K562 (cell line): ENCODE data around the gene ZNF280C. TPM values are rescaled to one million over a fixed set of nuclear protein-coding genes. Genes with fewer than 3 reads are reported as not detected.
A peak's percentile ranks its signal among the peaks of the same experiment; 100 is the strongest.

Experiments used
- ATF7 ChIP-seq: fragments of 450-650 bp; IDR thresholded peaks from 2 replicates; pipeline ENCODE4 v1.7.1; 2014; ENCODE audit warnings: mild to moderate bottlenecking, moderate library complexity
- CBX5 ChIP-seq: IDR thresholded peaks from 2 replicates; pipeline ENCODE4 v1.6.1; 2014; ENCODE audit warnings: low read depth, borderline replicate concordance
- CEBPG ChIP-seq, 3 experiments: fragments of 200-800 bp in 1 of 3; sonication (Bioruptor generic) in 1 of 3; sonication (generic) in 1 of 3; formaldehyde crosslinking in 1 of 3; IDR thresholded peaks in 2 of 3; conservative IDR thresholded peaks in 1 of 3; 2 replicates each; pipeline versions ENCODE4 v1.6.1 to v1.8.0; 2016 to 2022; ENCODE audit warnings: missing compliant biosample characterization in 2 of 3, missing genetic modification characterization in 2 of 3, mild to moderate bottlenecking in 1 of 3, missing genetic modification reagents in 1 of 3
- ELF2 ChIP-seq: fragments of 250-450 bp; sonication (Bioruptor Pico); IDR thresholded peaks from 2 replicates; pipeline ENCODE4 v1.5.0; 2021; ENCODE audit warnings: mild to moderate bottlenecking
- ELF4 ChIP-seq: fragments of 450-650 bp; formaldehyde crosslinking; IDR thresholded peaks from 2 replicates; pipeline ENCODE4 v1.4.0; 2022; ENCODE audit warnings: missing genetic modification characterization
- FOXK2 ChIP-seq, 2 experiments: fragments of 450-650 bp; IDR thresholded peaks in 1 of 2; conservative IDR thresholded peaks in 1 of 2; 2 replicates each; pipeline ENCODE4 v1.6.1; 2016; ENCODE audit warnings: low read depth in 2 of 2, mild to moderate bottlenecking in 1 of 2
- L3MBTL2 ChIP-seq: fragments of 450-650 bp; IDR thresholded peaks from 2 replicates; pipeline ENCODE4 v1.6.1; 2016; ENCODE audit warnings: mild to moderate bottlenecking, moderate library complexity
- LEF1 ChIP-seq: fragments of 450-650 bp; IDR thresholded peaks from 2 replicates; pipeline ENCODE4 v1.6.1; 2016; ENCODE audit warnings: mild to moderate bottlenecking
- MAZ ChIP-seq, 2 experiments: fragments of 450-650 bp in 1 of 2; sonication (generic) in 1 of 2; formaldehyde crosslinking; IDR thresholded peaks in 1 of 2; conservative IDR thresholded peaks in 1 of 2; 2 replicates each; pipeline versions ENCODE4 v1.4.0 to v1.5.0; 2020; ENCODE audit warnings: mild to moderate bottlenecking in 1 of 2, missing genetic modification reagents in 1 of 2
- MTA3 ChIP-seq: fragments of 450-650 bp; formaldehyde crosslinking; IDR thresholded peaks from 2 replicates; pipeline ENCODE4 v1.6.1; 2017; ENCODE audit warnings: mild to moderate bottlenecking, borderline replicate concordance
- POLR2A ChIP-seq: fragments of 450-650 bp; conservative IDR thresholded peaks from 2 replicates; pipeline ENCODE4 v1.6.1; 2016
- POLR2H ChIP-seq: IDR thresholded peaks from 2 replicates; pipeline ENCODE4 v1.6.1; 2016; ENCODE audit warnings: missing genetic modification characterization, low read depth, mild to moderate bottlenecking, control low read depth, missing compliant biosample characterization, moderate library complexity
- TAF1 ChIP-seq: IDR thresholded peaks from 2 replicates; pipeline ENCODE4 v1.6.1; 2011; ENCODE audit warnings: mild to moderate bottlenecking, low read length, moderate library complexity; ENCODE audit not compliant: insufficient read depth, control insufficient read depth, severe bottlenecking; ENCODE audit errors: extremely low read depth
- TFAM ChIP-seq: fragments of 250-450 bp; sonication (Bioruptor Pico); conservative IDR thresholded peaks from 2 replicates; pipeline ENCODE4 v1.5.0; 2021; ENCODE audit warnings: mild to moderate bottlenecking, moderate library complexity
- THRAP3 ChIP-seq: fragments of 450-650 bp; IDR thresholded peaks from 2 replicates; pipeline ENCODE4 v1.6.1; 2016; ENCODE audit warnings: mild to moderate bottlenecking, inconsistent platforms, borderline replicate concordance
- ZMIZ1 ChIP-seq, 2 experiments: fragments of 150-350 bp in 1 of 2; IDR thresholded peaks; 2 replicates each; pipeline ENCODE4 v1.6.1; 2012 to 2016; ENCODE audit warnings: low read depth in 2 of 2, low read length in 2 of 2, mild to moderate bottlenecking in 1 of 2, moderate library complexity in 1 of 2
- ZNF436 ChIP-seq: fragments of 250-450, 450-650 bp; sonication (Bioruptor Pico); formaldehyde crosslinking; IDR thresholded peaks from 2 replicates; pipeline ENCODE4 v1.7.0; 2020; ENCODE audit warnings: mild to moderate bottlenecking
- ZNF696 ChIP-seq: fragments of 250-450 bp; sonication (Bioruptor Pico); conservative IDR thresholded peaks from 2 replicates; pipeline ENCODE4 v1.4.0; 2020; ENCODE audit warnings: mild to moderate bottlenecking, moderate library complexity
- polyA plus RNA-seq, 8 experiments: library from polyadenylated mRNA; depleted of rRNA in 4 of 8; stranded (reverse) in 5 of 8; unstranded in 3 of 8; fragments of >200 nt; fragmentation: Nextera tagmentation in 2 of 8; fragmentation: Illumina TruSeq in 1 of 8; extraction: Ambion mirVana in 2 of 8; extraction: Trizol in 1 of 8; gene quantifications; 2 replicates each; pipeline versions ENCODE4 v1.2.1 to v1.2.3, GENCODE V29; 2011 to 2014; ENCODE audit warnings: inconsistent platforms in 1 of 8, missing spikeins in 1 of 8
- total RNA-seq, 7 experiments: library from RNA; depleted of rRNA in 6 of 7; stranded (reverse); fragments of >200 nt in 6 of 7; fragmentation: Illumina TruSeq in 2 of 7; extraction: Trizol in 2 of 7; gene quantifications; 2 replicates each; pipeline versions ENCODE4 v1.2.1 to v1.2.3, GENCODE V29; 2011 to 2021; ENCODE audit warnings: low replicate concordance in 1 of 7
- TF ChIP-seq, protein P1 (sequence below): fragments of 250-450 bp; sonication (Bioruptor Pico); IDR thresholded peaks from 2 replicates; pipeline ENCODE4 v1.4.0; 2020; ENCODE audit warnings: mild to moderate bottlenecking, moderate library complexity, borderline replicate concordance

Gene ZNF280C
- total and polyA plus RNA-seq, 9 of the 15 experiments (the other 6 are each of a cell fraction or from before 2014, with no cell fraction given) = 1.6 to 8.3 (median 4.4) TPM

- TF ChIP-seq ZMIZ1 (IDR thresholded peaks at IDR 0.05; ENCODE audit: low read depth in 2 of 2, low read length in 2 of 2) (peak in 1 of 2 experiments; percentile 98; a peak in 2 of 4 replicates), ZNF436 (CRISPR knock-in tag) (no peak), TFAM (no peak), ELF2 (CRISPR knock-in tag) (no peak), ELF4 (CRISPR knock-in tag) (0 out of 2 replicates have a peak, but pooled peaks have one; percentile 43), LEF1 (peak; percentile 98), CBX5 (no peak), ZNF696 (CRISPR knock-in tag) (no peak), ATF7 (peak; percentile 93), MTA3 (peak; percentile 84), TAF1 (peak; percentile 34), POLR2H (no peak), FOXK2 (conservative IDR thresholded peaks at IDR 0.05 in 1 of 2, IDR thresholded peaks at IDR 0.05 in 1 of 2; ENCODE audit: low read depth in 2 of 2) (peak; percentile 58 to 63; a peak in 3 of 4 replicates), POLR2A (no peak), THRAP3 (no peak), MAZ (CRISPR knock-in tag; conservative IDR thresholded peaks at IDR 0.05 in 1 of 2, IDR thresholded peaks at IDR 0.05 in 1 of 2) (no peak), L3MBTL2 (no peak), CEBPG (CRISPR knock-in tag; IDR thresholded peaks at IDR 0.05) (peak; percentile 15; the same call in 1 of the 2 replicates), CEBPG (tag; conservative IDR thresholded peaks at IDR 0.05 in 1 of 2, IDR thresholded peaks at IDR 0.05 in 1 of 2) (no peak; a peak in 1 of 4 replicates)
- TF ChIP-seq, protein P1, sequence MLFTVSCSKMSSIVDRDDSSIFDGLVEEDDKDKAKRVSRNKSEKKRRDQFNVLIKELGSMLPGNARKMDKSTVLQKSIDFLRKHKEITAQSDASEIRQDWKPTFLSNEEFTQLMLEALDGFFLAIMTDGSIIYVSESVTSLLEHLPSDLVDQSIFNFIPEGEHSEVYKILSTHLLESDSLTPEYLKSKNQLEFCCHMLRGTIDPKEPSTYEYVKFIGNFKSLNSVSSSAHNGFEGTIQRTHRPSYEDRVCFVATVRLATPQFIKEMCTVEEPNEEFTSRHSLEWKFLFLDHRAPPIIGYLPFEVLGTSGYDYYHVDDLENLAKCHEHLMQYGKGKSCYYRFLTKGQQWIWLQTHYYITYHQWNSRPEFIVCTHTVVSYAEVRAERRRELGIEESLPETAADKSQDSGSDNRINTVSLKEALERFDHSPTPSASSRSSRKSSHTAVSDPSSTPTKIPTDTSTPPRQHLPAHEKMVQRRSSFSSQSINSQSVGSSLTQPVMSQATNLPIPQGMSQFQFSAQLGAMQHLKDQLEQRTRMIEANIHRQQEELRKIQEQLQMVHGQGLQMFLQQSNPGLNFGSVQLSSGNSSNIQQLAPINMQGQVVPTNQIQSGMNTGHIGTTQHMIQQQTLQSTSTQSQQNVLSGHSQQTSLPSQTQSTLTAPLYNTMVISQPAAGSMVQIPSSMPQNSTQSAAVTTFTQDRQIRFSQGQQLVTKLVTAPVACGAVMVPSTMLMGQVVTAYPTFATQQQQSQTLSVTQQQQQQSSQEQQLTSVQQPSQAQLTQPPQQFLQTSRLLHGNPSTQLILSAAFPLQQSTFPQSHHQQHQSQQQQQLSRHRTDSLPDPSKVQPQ (CRISPR knock-in tag) = no peak
Observed at GRCh38 chrX:130179579-130180215, 89.0 kb downstream of the ZNF280C start (continued).
